ENCODE data around the gene GNA14. TPM values are rescaled to one million over a fixed set of nuclear protein-coding genes. Genes with fewer than 3 reads are reported as not detected.
A peak's percentile ranks its signal among the peaks of the same experiment; 100 is the strongest.
"Not testable (repeated sequence)": the region's sequence is repeated elsewhere in the genome, so short reads cannot be mapped to it uniquely, and the experiment has no call there.

GNA14 gene
- total RNA-seq (10 to 100 TPM in 1 of 9 donors, 1 to 10 TPM in 8; 1.7 to 11.9 (median 5.6) TPM), polyA plus RNA-seq (1 to 10 TPM; 1.9 to 3.0 (median 2.5) TPM)
- long read RNA-seq, donor 1: 0 reads
- long read RNA-seq, donor 2: 0 reads
- long read RNA-seq, donor 3: 0 reads
- long read RNA-seq, donor 4, partial matches to known transcripts: 0 of 3 reads
- long read RNA-seq, donor 4, other reads (novel, unspliced or antisense): 2 of 3 reads
- long read RNA-seq, donor 5, transcript GNA14-201 (7 exons, 2,482 nt): major isoform, 12 of 13 reads
- long read RNA-seq, donor 5, partial matches to known transcripts: 1 of 13 reads
- long read RNA-seq, donor 5, other reads (novel, unspliced or antisense): 0 of 13 reads
- long read RNA-seq, donor 6: 0 reads
- long read RNA-seq, donor 7: 0 reads
- long read RNA-seq, donor 8: 0 reads
- long read RNA-seq, donor 9, partial matches to known transcripts: 0 of 1 reads
- long read RNA-seq, donor 9, other reads (novel, unspliced or antisense): 0 of 1 reads
- long read RNA-seq, donor 10: 0 reads

GRCh38 chr9:77648234-77649108 is at the start of gene GNA14:
TSS of gene GNA14 (minus strand) at chr9:77648322. CDS start at chr9:77647793, 529 bp downstream.
- intact Hi-C loops (cut with DNase I): loop anchor here (10.0 kb wide), 2 partner anchors 194 to 214 kb away; no protein-coding TSS in a partner anchor
- no peaks in the 10 kb centered on the region for H3K9me3 ChIP-seq (replicated peaks in 1 of 3)
- H3K4me1 ChIP-seq (replicated peaks in 1 of 2): peaks cover 0 to 11% of the 10 kb centered on the region in 2 donors
- peaks cover 12% of the 10 kb centered on the region for H3K27me3 ChIP-seq
- TF ChIP-seq POLR2A (IDR thresholded peaks at IDR 0.05): no peak
- TF ChIP-seq CTCF (IDR thresholded peaks at IDR 0.05): peak in 1 of 6 experiments; percentile 5
- H3K27ac ChIP-seq: peak within 1 kb of the TSS in 2 of 5 donors; percentile 27 to 74
- peak; percentile 33 to 68 (median 45) for DNase-seq
- H3K36me3 ChIP-seq (replicated peaks in 1 of 2): no peaks in the 10 kb centered on the region
- peak within 1 kb of the TSS in 2 of 4 donors; percentile 14 to 64 for H3K4me3 ChIP-seq
- 4 to 35% (median 6%) methylated on average over 5 to 46 of the region's 46 CpGs for WGBS, 4 donors

GRCh38 chr9:77697238-77697984 is 49.3 kb upstream of the GNA14 start:
- H3K4me3 ChIP-seq: no peak overlapping the region
- no peaks in the 10 kb centered on the region for H3K36me3 ChIP-seq (replicated peaks in 1 of 2)
- no peaks in the 10 kb centered on the region for H3K27me3 ChIP-seq
- DNase-seq: no peak
- no peaks in the 10 kb centered on the region for H3K9me3 ChIP-seq (replicated peaks in 1 of 3)
- no peaks in the 10 kb centered on the region for H3K4me1 ChIP-seq (replicated peaks in 1 of 2)
- TF ChIP-seq POLR2A (IDR thresholded peaks at IDR 0.05) (no peak), CTCF (IDR thresholded peaks at IDR 0.05) (no peak)
- WGBS, 4 donors: 96 to 100% (median 100%) methylated on average over 1 of the region's 1 CpG
- H3K27ac ChIP-seq: no peak overlapping the region
- intact Hi-C loops (cut with DNase I): no loop called here

GRCh38 chr9:77690723-77691122 is 42.6 kb upstream of the GNA14 start:
- H3K4me3 ChIP-seq; DNase-seq; H3K27ac ChIP-seq; H3K36me3 ChIP-seq (replicated peaks in 1 of 2); intact Hi-C loops (cut with DNase I); H3K27me3 ChIP-seq; H3K9me3 ChIP-seq (replicated peaks in 1 of 3); H3K4me1 ChIP-seq (replicated peaks in 1 of 2): not testable (repeated sequence)
- 85 to 100% (median 91%) methylated on average over 1 to 3 of the region's 3 CpGs for WGBS, 4 donors

GRCh38 chr9:77690119-77690518 is 42.0 kb upstream of the GNA14 start:
- DNase-seq; H3K27me3 ChIP-seq; H3K4me1 ChIP-seq (replicated peaks in 1 of 2); H3K36me3 ChIP-seq (replicated peaks in 1 of 2); H3K9me3 ChIP-seq (replicated peaks in 1 of 3); H3K27ac ChIP-seq; H3K4me3 ChIP-seq; intact Hi-C loops (cut with DNase I): not testable (repeated sequence)
- 81 to 83% (median 82%) methylated on average over 3 of the region's 3 CpGs for WGBS, 4 donors

- H3K4me1 ChIP-seq (replicated peaks in 1 of 2); H3K36me3 ChIP-seq (replicated peaks in 1 of 2); H3K4me3 ChIP-seq; H3K9me3 ChIP-seq (replicated peaks in 1 of 3); H3K27me3 ChIP-seq; H3K27ac ChIP-seq; DNase-seq; intact Hi-C loops (cut with DNase I): not testable (repeated sequence)
- WGBS, 4 donors: 86 to 95% (median 89%) methylated on average over 5 to 11 of the region's 11 CpGs
Observed at GRCh38 chr9:77687737-77688136, 39.6 kb upstream of the GNA14 start.
